Hepatocyte (in vitro differentiated cells): ENCODE measurements around the gene EGR2.

Experiments used
- CTCF ChIP-seq: fragments of 200-600 bp; sonication (generic); IDR thresholded peaks from 2 replicates; pipeline ENCODE4 v1.5.1; 2016; ENCODE audit warnings: antibody characterized with exemption, mild to moderate bottlenecking; ENCODE audit not compliant: poor library complexity
- EZH2phosphoT487 ChIP-seq: fragments of 200-600 bp; sonication (generic); IDR thresholded peaks from one replicate; pipeline ENCODE4 v1.6.1; 2018; ENCODE audit warnings: antibody characterized with exemption, mild to moderate bottlenecking, low read depth, moderate library complexity; ENCODE audit not compliant: unreplicated experiment, severe bottlenecking

DNA sequence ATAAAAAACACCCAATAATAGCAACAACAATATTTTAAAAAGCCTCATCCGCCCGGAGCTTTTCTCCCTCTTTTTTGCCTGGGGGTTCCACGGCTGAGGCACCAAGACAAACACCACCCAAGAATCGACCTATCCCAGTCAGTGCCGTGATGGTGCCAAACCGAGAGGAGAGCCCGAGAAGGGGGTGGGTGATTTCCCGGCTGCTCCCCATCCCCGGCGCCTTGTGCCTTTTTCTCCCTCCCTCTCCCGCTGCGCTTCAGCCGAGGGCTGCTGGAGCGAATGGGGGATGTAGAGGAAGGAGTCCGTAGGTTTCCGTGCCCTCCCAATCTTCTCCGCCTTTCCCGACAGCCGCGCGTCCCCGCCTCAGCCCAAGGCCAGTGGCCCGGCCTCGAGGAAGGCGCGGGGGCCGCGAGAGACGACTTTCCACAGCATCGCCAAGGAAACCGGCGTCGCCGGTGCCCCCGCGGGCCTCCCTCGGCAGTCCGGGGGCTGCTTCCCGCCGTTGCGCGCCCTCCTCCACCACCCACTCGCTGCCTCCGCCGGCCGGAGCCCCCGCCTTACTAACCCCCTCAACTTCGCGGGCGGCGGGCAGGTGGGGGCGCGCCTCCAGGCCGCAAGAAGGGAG lies 1.3 kb downstream of the EGR2 start:
- no peak for TF ChIP-seq CTCF
- no peak for TF ChIP-seq EZH2phosphoT487
